ENCODE measurements around the gene BZW2.

BZW2 gene

DNA sequence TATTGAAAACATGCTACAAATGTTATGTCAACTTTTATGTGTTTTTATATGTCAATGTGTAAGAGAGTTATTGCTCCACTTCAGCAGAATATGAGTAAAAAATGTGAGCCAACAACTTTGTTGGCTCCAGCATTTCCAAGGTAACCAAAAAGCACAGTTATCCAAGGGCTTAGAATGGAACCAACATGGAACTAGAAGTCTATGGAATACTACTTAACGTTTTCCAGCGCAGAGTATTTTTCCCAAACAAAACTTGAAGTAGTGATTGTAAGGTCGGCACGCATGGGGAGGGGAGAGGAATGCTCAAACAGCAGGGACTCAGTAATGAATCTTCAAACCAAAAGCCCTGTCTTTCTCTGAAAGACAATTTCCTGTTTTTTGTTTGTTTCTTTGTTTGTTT lies 62.5 kb downstream of the BZW2 start:
- no peak for DNase-seq (ENCODE audit: low read depth, low spot score)
- TF ChIP-seq, protein P1, sequence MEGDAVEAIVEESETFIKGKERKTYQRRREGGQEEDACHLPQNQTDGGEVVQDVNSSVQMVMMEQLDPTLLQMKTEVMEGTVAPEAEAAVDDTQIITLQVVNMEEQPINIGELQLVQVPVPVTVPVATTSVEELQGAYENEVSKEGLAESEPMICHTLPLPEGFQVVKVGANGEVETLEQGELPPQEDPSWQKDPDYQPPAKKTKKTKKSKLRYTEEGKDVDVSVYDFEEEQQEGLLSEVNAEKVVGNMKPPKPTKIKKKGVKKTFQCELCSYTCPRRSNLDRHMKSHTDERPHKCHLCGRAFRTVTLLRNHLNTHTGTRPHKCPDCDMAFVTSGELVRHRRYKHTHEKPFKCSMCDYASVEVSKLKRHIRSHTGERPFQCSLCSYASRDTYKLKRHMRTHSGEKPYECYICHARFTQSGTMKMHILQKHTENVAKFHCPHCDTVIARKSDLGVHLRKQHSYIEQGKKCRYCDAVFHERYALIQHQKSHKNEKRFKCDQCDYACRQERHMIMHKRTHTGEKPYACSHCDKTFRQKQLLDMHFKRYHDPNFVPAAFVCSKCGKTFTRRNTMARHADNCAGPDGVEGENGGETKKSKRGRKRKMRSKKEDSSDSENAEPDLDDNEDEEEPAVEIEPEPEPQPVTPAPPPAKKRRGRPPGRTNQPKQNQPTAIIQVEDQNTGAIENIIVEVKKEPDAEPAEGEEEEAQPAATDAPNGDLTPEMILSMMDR (IDR thresholded peaks at IDR 0.05; ENCODE audit: low read depth, low read length), result no peak
- in situ Hi-C loops (cut with HindIII; ENCODE audit: low sequenced_read_pairs), result no loop called here
- no peak overlapping the region for H3K4me3 ChIP-seq (ENCODE audit: low read depth, low read length)

GRCh38 chr7:16708980-16709379 lies 63.0 kb downstream of the BZW2 start:
- in situ Hi-C loops (cut with HindIII; ENCODE audit: low sequenced_read_pairs), result no loop called here
- DNase-seq (ENCODE audit: low read depth, low spot score), result peak; percentile 97
- TF ChIP-seq, protein P1 (IDR thresholded peaks at IDR 0.05; ENCODE audit: low read depth, low read length), result no peak

DNA sequence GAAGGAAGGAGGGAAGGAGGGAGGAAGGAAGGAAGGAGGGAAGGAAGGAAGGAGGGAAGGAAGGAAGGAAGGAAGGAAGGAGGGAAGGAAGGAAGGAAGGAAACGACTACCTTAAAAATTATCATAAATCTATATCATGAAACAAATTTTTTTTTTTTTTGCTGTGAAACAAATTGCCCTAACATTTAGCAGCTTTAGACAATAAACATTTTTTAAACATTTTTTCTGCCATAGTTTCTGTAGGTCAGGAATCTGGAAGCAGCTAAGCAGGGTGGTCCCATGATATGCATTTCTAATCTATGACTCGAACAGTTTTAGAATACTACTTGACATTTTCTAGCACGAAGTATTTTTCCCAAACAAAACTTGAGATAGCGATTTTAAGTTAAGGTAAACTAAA lies 64.7 kb downstream of the BZW2 start:
- TF ChIP-seq, protein P1 (IDR thresholded peaks at IDR 0.05; ENCODE audit: low read depth, low read length), result no peak
- H3K4me3 ChIP-seq (ENCODE audit: low read depth, low read length), result no peak overlapping the region
- no peak for DNase-seq (ENCODE audit: low read depth, low spot score)
- in situ Hi-C loops (cut with HindIII; ENCODE audit: low sequenced_read_pairs), result no loop called here

More at GRCh38 chr7:16708980-16709379, 63.0 kb downstream of the BZW2 start:
- no peak overlapping the region for H3K4me3 ChIP-seq (ENCODE audit: low read depth, low read length)

DNA sequence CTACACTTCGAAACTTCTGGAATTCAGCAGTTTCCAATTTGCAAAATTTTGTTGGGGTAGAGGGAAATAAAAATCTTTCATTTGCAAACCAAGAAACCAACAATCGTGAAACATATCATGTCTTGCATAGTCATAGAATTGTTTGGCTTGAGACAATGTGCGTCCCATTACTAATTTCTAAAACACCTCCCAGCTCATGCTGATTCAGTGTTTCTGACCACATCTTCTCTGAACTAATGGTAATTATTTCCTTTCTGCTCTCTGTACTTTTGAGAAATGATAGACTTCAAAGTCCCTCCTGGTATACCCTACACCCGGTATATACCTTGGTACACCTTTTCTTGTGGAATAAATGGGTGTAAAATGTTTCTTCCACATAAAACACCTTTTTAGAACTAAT lies 65.7 kb downstream of the BZW2 start:
- no peak overlapping the region for H3K4me3 ChIP-seq (ENCODE audit: low read depth, low read length)
- TF ChIP-seq, protein P1 (IDR thresholded peaks at IDR 0.05; ENCODE audit: low read depth, low read length), result no peak
- in situ Hi-C loops (cut with HindIII; ENCODE audit: low sequenced_read_pairs), result no loop called here
- DNase-seq (ENCODE audit: low read depth, low spot score), result peak; percentile 75

GRCh38 chr7:16712916-16713315 lies 66.9 kb downstream of the BZW2 start:
- in situ Hi-C loops (cut with HindIII; ENCODE audit: low sequenced_read_pairs), result no loop called here
- DNase-seq (ENCODE audit: low read depth, low spot score), result peak; percentile 63
- H3K4me3 ChIP-seq (ENCODE audit: low read depth, low read length), result no peak overlapping the region
- TF ChIP-seq, protein P1 (IDR thresholded peaks at IDR 0.05; ENCODE audit: low read depth, low read length), result no peak

DNA sequence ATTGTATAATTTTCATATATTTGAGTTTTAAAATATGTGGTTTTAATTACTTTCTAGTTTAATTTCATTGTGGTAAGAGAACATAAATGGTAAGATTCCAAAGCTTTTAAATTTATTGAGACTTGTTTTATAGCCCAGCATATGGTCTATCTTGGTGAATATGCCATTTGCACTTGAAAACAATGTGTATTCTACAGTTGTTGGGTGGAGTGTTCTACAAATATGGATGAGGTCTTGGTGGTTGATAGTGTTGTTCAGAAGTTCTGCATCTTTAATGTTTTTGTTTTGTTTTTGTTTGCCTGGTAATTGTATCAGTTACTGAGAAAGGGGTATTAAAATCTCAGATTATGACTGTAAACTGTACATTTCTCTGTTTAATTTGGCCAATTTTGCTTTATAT lies 69.9 kb downstream of the BZW2 start:
- in situ Hi-C loops (cut with HindIII; ENCODE audit: low sequenced_read_pairs), result no loop called here
- DNase-seq (ENCODE audit: low read depth, low spot score), result no peak
- TF ChIP-seq, protein P1 (IDR thresholded peaks at IDR 0.05; ENCODE audit: low read depth, low read length), result no peak
- no peak overlapping the region for H3K4me3 ChIP-seq (ENCODE audit: low read depth, low read length)

DNA sequence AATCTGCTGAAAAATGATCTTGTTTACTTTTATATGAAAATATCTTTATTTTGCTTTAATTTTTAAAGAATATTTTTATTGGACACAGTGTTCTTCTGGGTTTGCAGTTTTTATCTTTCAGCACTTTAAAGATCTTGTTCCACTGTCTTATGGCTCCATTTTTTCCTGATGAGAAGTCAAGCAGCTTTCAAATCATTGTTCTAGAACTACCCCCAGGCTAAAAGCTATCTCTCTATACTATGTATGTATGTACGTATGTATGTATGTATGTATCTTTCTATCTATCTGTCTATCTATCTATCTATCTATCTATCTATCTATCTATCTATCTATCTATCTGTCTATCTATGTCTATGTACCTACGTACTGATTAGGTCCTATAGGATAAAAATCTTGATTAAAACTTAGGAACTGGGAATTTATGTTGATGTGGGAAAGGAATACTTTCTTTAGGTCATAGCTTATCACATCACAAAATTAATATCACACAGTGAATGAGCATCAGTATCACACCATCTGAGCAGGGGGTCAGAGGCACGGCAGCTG lies 72.2 kb downstream of the BZW2 start:
- in situ Hi-C loops (cut with HindIII; ENCODE audit: low sequenced_read_pairs), result no loop called here
- no peak for DNase-seq (ENCODE audit: low read depth, low spot score)
- TF ChIP-seq, protein P1 (IDR thresholded peaks at IDR 0.05; ENCODE audit: low read depth, low read length), result no peak
- no peak overlapping the region for H3K4me3 ChIP-seq (ENCODE audit: low read depth, low read length)

Measured in astrocyte of the spinal cord (primary cell).